Upper lobe of right lung (tissue), 1 donor: Measurements from ENCODE around the gene CITED2. TPM values are rescaled to one million over a fixed set of nuclear protein-coding genes. Genes with fewer than 3 reads are reported as not detected.

Experiments used
- ATAC-seq: fragments of 200-7000 bp; cut with Tn5 transposase; one replicate; pipeline ENCODE4 v1.9.1; 2020; ENCODE audit warnings: mild to moderate bottlenecking, moderate library complexity
- DNase-seq: peaks from one replicate; pipeline ENCODE4 v3.0.0-alpha.2; 2020
- H3K27ac ChIP-seq: fragments of 200-600 bp; one replicate; pipeline ENCODE4 v1.8.0; 2022
- H3K27me3 ChIP-seq: fragments of 200-600 bp; one replicate; pipeline ENCODE4 v1.8.0; 2022; ENCODE audit warnings: mild to moderate bottlenecking
- H3K36me3 ChIP-seq: fragments of 200-600 bp; one replicate; pipeline ENCODE4 v1.8.0; 2022
- H3K4me1 ChIP-seq: fragments of 200-600 bp; one replicate; pipeline ENCODE4 v1.8.0; 2022
- H3K4me3 ChIP-seq: fragments of 200-600 bp; one replicate; pipeline ENCODE4 v1.8.0; 2022; ENCODE audit warnings: mild to moderate bottlenecking
- H3K9me3 ChIP-seq: fragments of 200-600 bp; one replicate; pipeline ENCODE4 v1.8.0; 2022
- intact Hi-C: fragments of 100-400 bp; cut with DNase I; formaldehyde crosslinking; loops from one replicate; pipeline ENCODE4 v1.11.0; 2022
- total RNA-seq: library from RNA; stranded (reverse); fragmentation: NEBNext Ultra II Directional; extraction: Animal tissue kit (Norgen Biotek cat#: 25700); gene quantifications from one replicate; pipeline ENCODE4 v1.2.1, GENCODE V29; 2021
- TF ChIP-seq, protein P1 (sequence below): fragments of 200-600 bp; IDR thresholded peaks from one replicate; pipeline ENCODE4 v1.8.0; 2022; ENCODE audit warnings: antibody characterized with exemption
- donor health status: DM: no; HTN: yes; CAD: no; lungs with severe emphysema.

The CITED2 gene
- total RNA-seq, 1 donor from 2014 or later: 278 TPM

DNA sequence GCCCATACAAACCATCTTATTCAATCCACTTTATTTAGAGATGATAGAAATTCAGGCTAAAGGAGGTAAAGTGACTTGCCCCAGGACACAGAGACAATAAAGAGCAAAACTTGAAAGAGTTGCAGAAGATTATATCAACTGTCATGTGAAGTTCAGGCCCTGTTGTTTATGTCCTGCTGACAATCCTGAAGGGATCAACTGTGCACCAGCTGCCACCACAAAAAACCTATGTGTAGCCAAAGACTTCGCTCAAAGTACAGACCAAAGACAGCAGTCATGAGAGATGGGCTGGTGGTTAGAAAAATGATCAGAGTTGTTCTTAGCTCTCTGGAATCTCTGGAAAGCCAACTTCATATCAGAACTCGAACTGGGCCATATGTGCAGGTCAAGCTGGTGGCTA, 16.0 kb upstream of the CITED2 start:
- no peaks in the 10 kb centered on the region for H3K27me3 ChIP-seq
- H3K9me3 ChIP-seq: no peaks in the 10 kb centered on the region
- ATAC-seq (no peak), DNase-seq (no peak)
- no peaks in the 10 kb centered on the region for H3K4me1 ChIP-seq
- intact Hi-C loops: no loop called here
- no peak overlapping the region for H3K4me3 ChIP-seq
- H3K36me3 ChIP-seq: no peaks in the 10 kb centered on the region
- TF ChIP-seq, protein P1, sequence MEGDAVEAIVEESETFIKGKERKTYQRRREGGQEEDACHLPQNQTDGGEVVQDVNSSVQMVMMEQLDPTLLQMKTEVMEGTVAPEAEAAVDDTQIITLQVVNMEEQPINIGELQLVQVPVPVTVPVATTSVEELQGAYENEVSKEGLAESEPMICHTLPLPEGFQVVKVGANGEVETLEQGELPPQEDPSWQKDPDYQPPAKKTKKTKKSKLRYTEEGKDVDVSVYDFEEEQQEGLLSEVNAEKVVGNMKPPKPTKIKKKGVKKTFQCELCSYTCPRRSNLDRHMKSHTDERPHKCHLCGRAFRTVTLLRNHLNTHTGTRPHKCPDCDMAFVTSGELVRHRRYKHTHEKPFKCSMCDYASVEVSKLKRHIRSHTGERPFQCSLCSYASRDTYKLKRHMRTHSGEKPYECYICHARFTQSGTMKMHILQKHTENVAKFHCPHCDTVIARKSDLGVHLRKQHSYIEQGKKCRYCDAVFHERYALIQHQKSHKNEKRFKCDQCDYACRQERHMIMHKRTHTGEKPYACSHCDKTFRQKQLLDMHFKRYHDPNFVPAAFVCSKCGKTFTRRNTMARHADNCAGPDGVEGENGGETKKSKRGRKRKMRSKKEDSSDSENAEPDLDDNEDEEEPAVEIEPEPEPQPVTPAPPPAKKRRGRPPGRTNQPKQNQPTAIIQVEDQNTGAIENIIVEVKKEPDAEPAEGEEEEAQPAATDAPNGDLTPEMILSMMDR: no peak
- H3K27ac ChIP-seq: no peak overlapping the region

DNA sequence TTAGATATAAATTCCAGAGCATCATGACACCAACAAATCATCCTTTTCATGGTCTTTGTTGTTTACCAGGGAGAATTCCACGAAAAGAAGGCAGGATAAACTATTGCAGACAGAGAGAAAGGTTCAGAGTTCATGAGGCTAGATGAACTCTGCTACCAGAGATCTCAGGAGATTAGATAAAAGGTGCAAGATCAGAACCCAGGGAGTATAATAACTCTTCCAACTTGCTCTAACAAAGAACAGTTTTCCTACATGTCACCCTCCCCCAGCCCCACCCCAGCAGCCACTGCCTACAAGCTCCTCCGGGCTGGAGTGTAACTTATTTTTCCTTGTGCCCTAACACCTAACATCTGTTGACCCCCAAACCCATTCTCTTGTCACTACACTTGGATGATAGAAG, 13.9 kb upstream of the CITED2 start:
- no peak for DNase-seq
- no peaks in the 10 kb centered on the region for H3K4me1 ChIP-seq
- ATAC-seq: no peak
- no peaks in the 10 kb centered on the region for H3K36me3 ChIP-seq
- H3K4me3 ChIP-seq: no peak overlapping the region
- TF ChIP-seq, protein P1: no peak
- no peak overlapping the region for H3K27ac ChIP-seq
- H3K27me3 ChIP-seq: no peaks in the 10 kb centered on the region
- H3K9me3 ChIP-seq: no peaks in the 10 kb centered on the region
- intact Hi-C loops: no loop called here

DNA sequence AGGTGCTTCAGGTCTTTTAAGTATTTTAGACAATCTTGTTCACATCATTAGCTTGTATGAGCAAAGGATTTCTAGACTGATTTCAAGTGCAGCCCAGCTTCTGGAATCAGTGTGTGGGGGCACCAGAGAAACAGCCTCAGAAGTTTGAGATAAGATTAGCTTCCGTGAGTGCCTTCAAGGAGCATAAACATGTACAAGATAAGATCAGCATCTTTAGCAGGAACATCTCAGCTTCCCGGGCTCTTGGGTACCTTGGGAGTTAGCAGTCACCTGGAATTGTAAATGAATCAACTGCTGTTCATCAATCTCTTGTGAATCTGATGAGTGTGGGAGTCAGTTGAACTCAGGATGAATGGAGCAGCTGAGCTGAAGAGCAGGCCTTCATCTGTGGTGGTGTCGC, 12.0 kb upstream of the CITED2 start:
- Histone ChIP-seq H3K36me3 (no peaks in the 10 kb centered on the region), H3K9me3 (no peaks in the 10 kb centered on the region), H3K4me3 (no peak overlapping the region), H3K27ac (no peak overlapping the region), H3K4me1 (no peaks in the 10 kb centered on the region), H3K27me3 (no peaks in the 10 kb centered on the region)
- no peak for ATAC-seq
- no peak for DNase-seq
- TF ChIP-seq, protein P1: no peak
- intact Hi-C loops: no loop called here

DNA sequence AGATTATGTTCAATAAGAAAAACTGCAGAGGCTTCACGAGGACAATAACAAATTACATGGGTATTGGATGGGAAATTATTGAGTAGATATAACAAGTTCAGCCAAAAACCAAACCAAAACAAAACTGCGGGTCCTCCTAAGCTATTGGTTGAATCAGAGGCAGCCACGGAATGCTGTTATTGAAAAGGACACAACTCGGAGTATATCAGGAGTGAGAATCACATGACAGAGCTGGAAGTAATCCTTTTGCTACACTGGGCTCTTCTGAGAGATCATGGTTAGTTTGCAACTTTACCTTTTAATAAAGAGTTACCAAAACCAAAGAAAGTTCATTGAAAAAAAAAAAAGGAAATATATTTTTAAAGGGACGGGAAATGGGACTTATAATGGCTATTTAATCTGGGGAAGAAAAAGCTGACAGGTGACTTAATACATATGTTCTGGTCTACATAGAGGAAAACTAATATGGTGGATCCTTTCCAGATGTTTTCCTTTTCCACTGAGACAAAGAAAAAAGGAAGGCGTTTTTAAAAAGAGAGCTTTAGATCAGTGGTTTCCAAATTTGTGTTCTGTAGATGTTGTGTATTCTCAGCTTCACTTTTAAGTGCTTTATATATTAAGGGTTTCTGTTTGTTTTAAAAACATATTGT, 6.9 kb upstream of the CITED2 start:
- intact Hi-C loops: no loop called here

DNA sequence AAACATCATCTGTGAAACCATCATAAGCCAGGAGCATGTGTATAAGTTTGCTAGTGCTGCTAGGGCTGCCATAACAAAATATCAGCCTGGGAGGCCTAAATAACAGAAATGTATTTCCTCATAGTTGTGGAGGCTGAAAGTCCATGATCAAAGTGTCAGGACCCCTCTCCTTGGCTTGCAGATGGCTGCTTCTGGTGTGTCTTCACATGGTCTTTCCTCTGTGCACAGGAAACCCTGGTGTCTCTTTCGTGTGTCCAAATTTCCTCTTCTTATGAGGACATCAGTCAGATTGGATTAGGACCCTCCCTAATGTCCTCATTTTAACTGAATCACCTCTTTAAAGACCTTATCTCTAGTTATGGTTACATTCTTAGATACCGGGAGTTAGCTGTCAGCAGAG, 6.2 kb upstream of the CITED2 start:
- Histone ChIP-seq H3K36me3 (no peaks in the 10 kb centered on the region), H3K27ac (no peak overlapping the region), H3K4me1 (no peaks in the 10 kb centered on the region), H3K4me3 (no peak overlapping the region), H3K27me3 (no peaks in the 10 kb centered on the region), H3K9me3 (no peaks in the 10 kb centered on the region)
- TF ChIP-seq, protein P1: no peak
- ATAC-seq: no peak
- intact Hi-C loops: no loop called here
- no peak for DNase-seq

More for the DNA sequence above, 6.9 kb upstream of the CITED2 start:
- no peak for ATAC-seq
- no peak overlapping the region for H3K4me3 ChIP-seq
- no peak overlapping the region for H3K27ac ChIP-seq
- no peaks in the 10 kb centered on the region for H3K27me3 ChIP-seq
- no peaks in the 10 kb centered on the region for H3K4me1 ChIP-seq
- no peaks in the 10 kb centered on the region for H3K9me3 ChIP-seq
- TF ChIP-seq, protein P1: no peak
- DNase-seq: no peak
- H3K36me3 ChIP-seq: no peaks in the 10 kb centered on the region

DNA sequence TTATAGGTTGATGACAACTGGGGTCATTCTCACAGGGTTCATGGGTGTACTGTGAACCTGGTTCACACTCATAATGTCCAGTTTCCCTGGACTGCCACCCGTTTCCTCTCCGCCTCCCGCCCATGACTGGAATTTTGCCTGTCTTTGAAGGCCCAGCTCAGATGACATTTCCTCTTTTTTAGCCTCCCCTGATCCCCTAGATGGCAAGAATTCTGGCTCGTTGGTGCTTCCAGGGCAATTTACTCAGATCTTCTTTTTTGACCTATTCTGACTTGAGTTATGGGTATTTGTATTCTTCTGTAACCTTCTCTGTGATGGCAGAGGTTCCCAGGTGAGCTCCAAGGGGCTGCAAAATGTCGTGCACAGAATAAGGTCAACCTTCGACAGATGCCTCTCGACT, 5.7 kb upstream of the CITED2 start:
- Histone ChIP-seq H3K27ac (no peak overlapping the region), H3K4me1 (no peaks in the 10 kb centered on the region), H3K27me3 (no peaks in the 10 kb centered on the region), H3K9me3 (no peaks in the 10 kb centered on the region), H3K4me3 (no peak overlapping the region), H3K36me3 (no peaks in the 10 kb centered on the region)
- intact Hi-C loops: no loop called here
- DNase-seq (no peak), ATAC-seq (no peak)
- TF ChIP-seq, protein P1: no peak
